GM12872 (cell line): ENCODE data around the gene BCL10.

Source experiments
- TF ChIP-seq, protein P1 (sequence below): IDR thresholded peaks from 3 replicates; pipeline ENCODE4 v1.5.1; 2011; ENCODE audit warnings: low read depth, mild to moderate bottlenecking, low read length, moderate library complexity; ENCODE audit not compliant: insufficient read depth

Gene BCL10

DNA sequence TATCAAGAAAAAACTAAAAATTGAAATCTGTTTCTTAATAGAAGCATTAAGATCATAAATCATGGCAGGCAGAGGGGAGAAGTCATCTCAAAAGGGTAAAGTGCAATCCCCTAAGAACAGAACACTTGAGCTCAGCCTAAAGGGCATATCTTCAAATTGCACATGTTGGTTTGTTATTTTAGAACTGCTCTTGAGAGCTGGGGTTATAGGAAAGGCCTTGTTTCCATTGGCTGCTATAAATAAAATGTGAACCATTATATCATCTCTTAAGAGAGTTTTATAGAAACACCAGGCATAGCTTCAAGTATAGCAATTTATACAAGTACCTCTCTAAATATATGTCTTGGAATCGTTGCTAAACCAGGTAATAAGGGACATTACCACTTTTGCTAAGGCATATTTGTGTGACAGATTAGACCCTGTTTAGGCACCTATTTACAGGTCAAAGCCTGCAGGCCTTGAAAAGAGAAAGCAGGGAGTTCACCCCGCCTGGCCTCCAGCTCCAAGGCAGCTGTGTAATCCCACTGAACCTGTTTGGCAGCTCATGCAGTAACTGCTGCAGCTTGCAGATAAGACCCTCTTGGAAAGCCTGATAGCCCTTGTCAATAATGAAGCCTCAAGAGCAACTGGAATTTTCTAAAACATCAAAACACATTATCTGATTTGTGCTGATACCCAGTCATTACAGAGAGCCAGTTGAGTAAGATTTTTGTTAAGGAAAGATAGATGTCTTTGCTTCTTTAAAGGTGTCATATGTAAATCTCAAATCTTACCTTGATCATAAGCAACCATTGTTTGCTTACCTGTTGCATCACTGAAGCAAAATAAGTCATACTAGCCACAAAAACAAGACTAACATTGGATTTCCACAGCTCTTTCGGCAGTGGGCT is 51.5 kb downstream of the BCL10 start:
- TF ChIP-seq, protein P1, sequence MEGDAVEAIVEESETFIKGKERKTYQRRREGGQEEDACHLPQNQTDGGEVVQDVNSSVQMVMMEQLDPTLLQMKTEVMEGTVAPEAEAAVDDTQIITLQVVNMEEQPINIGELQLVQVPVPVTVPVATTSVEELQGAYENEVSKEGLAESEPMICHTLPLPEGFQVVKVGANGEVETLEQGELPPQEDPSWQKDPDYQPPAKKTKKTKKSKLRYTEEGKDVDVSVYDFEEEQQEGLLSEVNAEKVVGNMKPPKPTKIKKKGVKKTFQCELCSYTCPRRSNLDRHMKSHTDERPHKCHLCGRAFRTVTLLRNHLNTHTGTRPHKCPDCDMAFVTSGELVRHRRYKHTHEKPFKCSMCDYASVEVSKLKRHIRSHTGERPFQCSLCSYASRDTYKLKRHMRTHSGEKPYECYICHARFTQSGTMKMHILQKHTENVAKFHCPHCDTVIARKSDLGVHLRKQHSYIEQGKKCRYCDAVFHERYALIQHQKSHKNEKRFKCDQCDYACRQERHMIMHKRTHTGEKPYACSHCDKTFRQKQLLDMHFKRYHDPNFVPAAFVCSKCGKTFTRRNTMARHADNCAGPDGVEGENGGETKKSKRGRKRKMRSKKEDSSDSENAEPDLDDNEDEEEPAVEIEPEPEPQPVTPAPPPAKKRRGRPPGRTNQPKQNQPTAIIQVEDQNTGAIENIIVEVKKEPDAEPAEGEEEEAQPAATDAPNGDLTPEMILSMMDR = no peak

DNA sequence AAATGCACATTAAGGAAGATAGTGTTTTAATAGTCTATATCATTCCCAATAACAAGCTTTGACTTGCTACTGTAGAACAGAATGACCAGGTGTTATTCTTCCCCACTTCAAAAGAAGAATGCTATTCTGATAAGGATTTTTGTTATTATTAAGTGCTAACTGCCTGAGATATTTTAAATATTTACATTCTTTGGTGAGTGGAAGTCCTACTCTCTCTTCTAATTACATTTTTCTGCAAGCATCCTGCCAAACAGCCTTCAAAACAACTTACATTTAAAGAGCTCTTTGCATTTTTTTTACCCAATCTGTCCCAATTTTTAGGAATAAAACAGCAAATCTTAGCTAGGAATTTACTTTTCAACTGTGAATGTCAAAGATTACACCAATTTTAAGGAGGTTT is 52.1 kb downstream of the BCL10 start:
- TF ChIP-seq, protein P1 = no peak

DNA sequence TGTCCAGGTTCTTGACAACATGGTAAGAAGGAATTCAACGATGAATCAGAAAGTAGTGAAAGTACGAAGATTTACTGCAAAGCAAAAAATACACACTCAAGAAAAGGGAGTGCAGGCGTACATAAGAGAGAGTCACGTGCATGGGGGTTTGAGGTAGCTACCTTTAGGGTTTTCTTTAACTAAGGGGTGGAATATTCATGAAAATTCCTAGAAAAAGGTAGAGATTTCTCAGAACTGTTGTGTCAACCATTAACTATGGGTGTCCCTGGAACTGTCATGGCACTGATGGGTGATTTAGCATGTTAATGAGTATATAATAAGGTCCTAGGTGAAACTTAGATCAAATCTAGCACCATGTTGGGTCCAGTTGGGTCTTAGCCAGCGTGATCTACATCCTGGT is 53.1 kb downstream of the BCL10 start:
- TF ChIP-seq, protein P1 = no peak

DNA sequence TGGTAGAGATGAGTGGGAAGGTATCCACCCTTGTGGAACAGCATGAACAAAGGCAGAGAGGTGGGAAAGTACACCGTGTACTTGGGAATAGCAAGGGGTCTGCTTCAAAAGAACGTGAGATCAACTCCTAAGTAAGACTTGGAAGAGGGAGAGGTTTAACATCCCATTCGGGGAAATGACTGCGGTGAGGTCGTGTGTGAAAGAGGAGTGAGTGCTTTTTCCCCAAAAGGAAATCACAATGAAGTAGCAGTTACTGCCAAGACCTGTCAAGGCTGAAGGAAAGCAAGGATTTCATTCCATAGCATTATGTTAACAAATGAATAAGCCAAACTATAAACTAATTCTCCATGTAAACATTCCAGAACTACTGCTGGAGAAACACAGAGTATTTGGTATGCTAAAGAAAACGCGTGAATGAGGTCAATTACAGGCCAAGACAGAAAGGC is 55.7 kb downstream of the BCL10 start:
- TF ChIP-seq, protein P1 = no peak

DNA sequence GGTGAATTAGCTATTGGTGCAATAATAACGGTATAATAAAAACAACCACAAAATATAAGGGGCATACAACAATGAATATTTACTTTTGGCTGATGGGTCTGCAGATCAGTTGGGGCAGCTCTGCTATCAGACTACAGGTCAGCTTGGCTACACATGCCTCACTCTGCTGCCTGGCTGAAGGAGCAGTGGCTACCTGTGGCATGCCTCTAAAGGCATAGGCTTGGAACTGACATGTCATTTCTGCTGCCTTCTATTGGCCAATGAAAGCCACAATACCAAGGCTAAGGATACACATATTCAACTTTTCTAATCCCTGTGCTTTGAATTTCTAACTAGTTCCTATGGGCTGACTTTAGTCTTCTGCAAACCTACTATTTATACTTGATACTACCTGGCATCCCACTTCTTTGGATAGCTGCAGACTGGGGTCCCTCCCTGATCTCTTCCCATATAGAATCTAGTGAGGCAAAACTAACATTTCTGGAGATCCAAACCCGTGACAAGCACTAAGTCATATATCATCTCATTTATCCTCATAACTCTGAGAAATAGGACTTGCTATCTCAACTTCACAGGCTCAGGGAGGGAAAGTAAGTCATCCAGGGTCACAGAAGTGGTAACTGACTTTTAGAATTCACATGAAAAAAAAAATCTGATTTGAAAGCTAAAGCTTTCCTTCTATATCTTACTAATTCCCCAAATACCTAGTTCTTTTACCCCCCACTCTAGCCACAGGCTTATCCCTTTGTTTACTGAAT is 56.4 kb downstream of the BCL10 start:
- TF ChIP-seq, protein P1 = no peak

DNA sequence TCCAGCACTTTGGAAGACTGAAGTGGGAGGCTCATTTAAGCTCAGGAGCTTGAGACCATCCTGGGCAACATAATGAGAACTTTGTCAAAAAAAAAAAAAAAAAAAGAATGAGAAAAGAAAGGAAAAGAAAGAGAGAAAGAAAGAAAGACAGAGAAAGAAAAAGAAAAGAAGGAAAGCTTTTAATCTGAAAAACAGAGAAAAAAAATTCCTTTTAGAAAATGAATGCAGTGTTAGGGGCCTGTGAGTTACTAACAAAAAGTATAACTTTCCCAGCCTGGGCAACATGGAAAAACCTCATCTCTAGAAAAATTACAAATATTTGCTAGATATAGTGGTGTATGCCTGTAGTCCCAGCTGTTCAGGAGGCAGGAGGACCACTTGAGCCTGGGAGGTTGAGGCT is 59.7 kb downstream of the BCL10 start:
- TF ChIP-seq, protein P1 = no peak
